Activated naive CD4-positive, alpha-beta T cell treated with anti-CD3 and anti-CD28 coated beads for 36 hours (primary cell): Measurements from ENCODE around the gene LEP. TPM values are rescaled to one million over a fixed set of nuclear protein-coding genes. Genes with fewer than 3 reads are reported as not detected.
"Not testable (repeated sequence)": the region's sequence is repeated elsewhere in the genome, so short reads cannot be mapped to it uniquely, and the experiment has no call there.

Source experiments
- CTCF ChIA-PET: fragments of 350-600 bp; sonication (Branson Sonifier 250); formaldehyde crosslinking; loops from one replicate; lab custom pipeline; 2021; ENCODE audit warnings: antibody characterized with exemption; lab: Charles Lee
- DNase-seq: peaks from one replicate; pipeline ENCODE4 v3.0.0-alpha.2; 2020
- H3K27ac Mint-ChIP-seq: one replicate; pipeline ENCODE4 v1.8.0; 2021; ENCODE audit warnings: mild to moderate bottlenecking, mixed read lengths
- H3K27me3 Mint-ChIP-seq: one replicate; pipeline ENCODE4 v1.8.0; 2021; ENCODE audit warnings: low read depth, mixed read lengths
- H3K36me3 Mint-ChIP-seq: one replicate; pipeline ENCODE4 v1.8.0; 2021; ENCODE audit warnings: low read depth, mixed read lengths
- H3K4me1 Mint-ChIP-seq: one replicate; pipeline ENCODE4 v1.8.0; 2021; ENCODE audit warnings: low read depth, mixed read lengths
- H3K4me3 Mint-ChIP-seq: one replicate; pipeline ENCODE4 v1.8.0; 2021; ENCODE audit warnings: mild to moderate bottlenecking, moderate library complexity, mixed read lengths
- H3K9me3 Mint-ChIP-seq: one replicate; pipeline ENCODE4 v1.8.0; 2021; ENCODE audit warnings: mixed read lengths
- intact Hi-C: fragments of 100-400 bp; cut with micrococcal nuclease; formaldehyde crosslinking; loops from one replicate; pipeline ENCODE4 v1.15.1; 2023
- microRNA-seq: library from miRNA; unstranded; fragments of <30 nt; microRNA quantifications from one replicate; pipeline ENCODE4 v1.2.0, GENCODE V29; 2022; ENCODE audit warnings: borderline microRNAs expressed, borderline replicate concordance
- total RNA-seq, 2 experiments: library from RNA; stranded (reverse); gene quantifications; one replicate each; pipeline ENCODE4 v1.2.3, GENCODE V29; 2021

LEP gene
- total RNA-seq, 2 experiments from 2014 or later: not detected

DNA sequence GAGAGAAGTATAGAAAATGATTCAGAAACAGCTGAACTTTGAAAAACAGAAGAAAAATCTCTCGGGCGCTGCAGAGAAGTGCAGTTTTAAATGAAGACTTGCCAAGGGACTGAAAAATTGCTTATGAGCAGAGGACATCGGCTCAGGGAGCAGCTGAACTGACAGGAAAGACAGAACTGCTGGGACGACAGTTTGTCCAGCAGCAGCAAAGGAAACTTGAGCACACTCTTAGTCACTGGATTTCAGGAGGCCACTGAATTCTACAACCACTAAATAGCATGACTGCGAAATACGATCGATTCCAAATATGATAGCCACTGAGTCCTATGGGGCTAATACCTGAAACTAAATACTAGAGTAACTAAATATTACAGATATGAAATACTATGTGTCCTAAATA lies 43.0 kb downstream of the LEP start:
- no peak for DNase-seq
- no peaks in the 10 kb centered on the region for H3K27me3 Mint-ChIP-seq
- CTCF ChIA-PET: interaction anchor here (0.5 kb wide), 1 partner anchor 115 kb away, joined by 4 read pairs; no protein-coding TSS in a partner anchor
- no peak overlapping the region for H3K27ac Mint-ChIP-seq
- peaks cover 15% of the 10 kb centered on the region for H3K9me3 Mint-ChIP-seq
- intact Hi-C loops: no loop called here
- no peaks in the 10 kb centered on the region for H3K4me1 Mint-ChIP-seq
- peaks cover 16% of the 10 kb centered on the region for H3K36me3 Mint-ChIP-seq
- no peak overlapping the region for H3K4me3 Mint-ChIP-seq

DNA sequence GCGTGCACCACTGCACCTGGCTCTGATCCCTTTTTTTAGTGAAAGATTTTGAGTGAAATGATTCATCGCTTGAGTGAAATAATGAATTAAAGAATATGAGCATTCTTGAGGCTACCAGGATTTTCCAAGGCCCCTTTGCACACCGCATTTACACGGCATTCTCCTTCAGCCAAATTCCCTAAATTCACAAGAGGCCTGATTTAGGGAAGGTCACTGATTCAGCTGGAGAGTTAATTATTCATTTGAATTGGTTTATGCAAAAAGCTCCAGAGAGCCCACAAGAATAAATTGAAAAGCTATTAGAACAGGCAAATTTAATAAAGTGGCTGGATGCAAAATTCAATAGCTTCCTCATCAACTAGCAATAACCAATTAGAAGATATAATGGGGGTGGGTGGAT lies 46.5 kb downstream of the LEP start:
- no peak overlapping the region for H3K27ac Mint-ChIP-seq
- H3K9me3 Mint-ChIP-seq: no peaks in the 10 kb centered on the region
- CTCF ChIA-PET: interaction anchor here (0.6 to 0.9 kb wide), 2 partner anchors 15 to 552 kb away, joined by 3 to 6 read pairs; no protein-coding TSS in a partner anchor
- no peak overlapping the region for H3K4me3 Mint-ChIP-seq
- peaks cover 15% of the 10 kb centered on the region for H3K36me3 Mint-ChIP-seq
- intact Hi-C loops: no loop called here
- no peak for DNase-seq
- H3K27me3 Mint-ChIP-seq: no peaks in the 10 kb centered on the region
- no peaks in the 10 kb centered on the region for H3K4me1 Mint-ChIP-seq

DNA sequence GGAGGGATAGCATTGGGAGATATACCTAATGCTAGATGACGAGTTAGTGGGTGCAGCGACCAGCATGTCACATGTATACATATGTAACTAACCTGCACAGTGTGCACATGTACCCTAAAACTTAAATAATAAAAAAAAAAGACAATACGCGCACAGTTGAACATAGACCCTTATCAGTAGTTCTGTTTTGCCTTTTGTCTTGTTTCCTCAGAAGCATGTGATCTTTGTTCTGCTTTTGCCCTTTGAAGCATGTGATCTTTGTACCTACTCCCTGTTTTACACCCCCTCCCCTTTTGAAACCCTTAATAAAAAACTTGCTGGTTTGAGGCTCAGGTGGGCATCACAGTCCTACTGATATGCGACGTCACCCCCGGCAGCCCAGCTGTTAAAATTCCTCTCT lies 56.9 kb downstream of the LEP start:
- CTCF ChIA-PET, H3K9me3 Mint-ChIP-seq, intact Hi-C loops, H3K4me1 Mint-ChIP-seq, H3K36me3 Mint-ChIP-seq, H3K27me3 Mint-ChIP-seq, H3K4me3 Mint-ChIP-seq, DNase-seq, H3K27ac Mint-ChIP-seq: not testable (repeated sequence)

DNA sequence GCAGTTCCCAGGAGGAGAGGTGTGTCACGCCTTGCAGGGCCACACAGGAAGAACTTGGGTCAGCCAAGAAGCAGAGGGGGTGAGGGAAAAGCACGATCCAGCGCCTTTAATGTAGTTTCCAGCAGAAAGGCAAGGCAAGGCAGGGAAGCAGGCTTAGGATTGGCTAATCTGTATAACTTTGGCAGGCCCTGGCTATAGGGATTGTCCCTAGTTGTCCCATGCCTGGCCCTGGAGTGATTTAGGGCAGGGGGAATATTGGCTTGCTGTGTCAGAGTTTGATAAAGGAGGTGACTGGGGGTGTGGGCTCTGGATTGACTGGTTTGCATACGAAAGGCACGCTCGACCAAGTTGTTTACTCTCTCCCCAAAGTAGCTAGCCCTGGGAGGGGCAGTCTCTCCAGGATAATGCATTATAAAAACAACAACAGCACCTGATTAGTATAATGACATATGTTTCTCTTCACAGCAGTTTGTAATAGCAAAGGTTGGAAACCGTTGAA lies 58.1 kb downstream of the LEP start:
- H3K27ac Mint-ChIP-seq: no peak overlapping the region
- intact Hi-C loops: no loop called here
- H3K4me1 Mint-ChIP-seq: no peaks in the 10 kb centered on the region
- no peaks in the 10 kb centered on the region for H3K9me3 Mint-ChIP-seq
- no peak overlapping the region for H3K4me3 Mint-ChIP-seq
- no peaks in the 10 kb centered on the region for H3K27me3 Mint-ChIP-seq
- peaks cover 7% of the 10 kb centered on the region for H3K36me3 Mint-ChIP-seq
- no peak for DNase-seq
- CTCF ChIA-PET: no interaction called here

DNA sequence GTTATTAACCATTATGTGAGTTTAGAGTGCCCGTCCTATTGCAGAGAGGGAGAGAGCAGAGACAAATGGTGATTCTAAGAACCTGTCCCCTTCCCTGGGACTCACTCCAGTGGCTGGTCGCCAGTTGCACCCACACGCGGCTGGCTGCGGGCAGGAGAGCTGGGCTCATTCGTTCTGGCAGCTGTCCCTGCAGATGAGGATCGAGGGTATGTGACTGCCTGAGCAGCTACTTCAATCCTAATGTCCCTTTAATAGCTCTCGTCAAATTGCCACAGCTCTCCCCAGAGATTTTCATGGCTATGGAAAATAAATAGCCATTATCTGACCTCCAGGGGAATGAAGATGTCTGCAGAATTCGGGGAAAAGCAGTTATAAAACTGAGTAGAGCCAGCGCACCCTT lies 61.1 kb downstream of the LEP start:
- peaks cover 18% of the 10 kb centered on the region for H3K36me3 Mint-ChIP-seq
- H3K4me1 Mint-ChIP-seq: no peaks in the 10 kb centered on the region
- CTCF ChIA-PET: no interaction called here
- no peaks in the 10 kb centered on the region for H3K27me3 Mint-ChIP-seq
- intact Hi-C loops: no loop called here
- H3K4me3 Mint-ChIP-seq: no peak overlapping the region
- H3K9me3 Mint-ChIP-seq: no peaks in the 10 kb centered on the region
- DNase-seq: no peak
- H3K27ac Mint-ChIP-seq: no peak overlapping the region

DNA sequence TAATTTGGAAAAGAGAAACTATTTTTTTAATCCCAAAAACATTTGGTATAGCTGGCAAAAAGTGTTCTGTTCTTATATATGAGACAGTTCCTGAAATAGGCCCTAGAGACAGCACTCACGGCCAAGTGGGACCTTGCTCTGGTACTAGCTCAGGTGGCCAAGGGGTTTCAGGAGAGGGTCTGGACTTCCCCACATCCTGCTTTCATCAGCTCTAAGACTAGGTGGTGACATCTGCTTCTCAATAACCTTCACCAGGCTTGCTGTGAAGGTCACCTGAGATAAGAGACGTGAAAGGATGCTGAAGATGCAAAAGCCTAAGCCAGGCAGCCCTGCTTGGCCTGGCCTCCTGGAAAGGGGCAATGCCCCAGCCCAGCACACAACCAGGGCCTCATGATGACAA lies 62.1 kb downstream of the LEP start:
- CTCF ChIA-PET: interaction anchor here (0.8 kb wide), 1 partner anchor 16 kb away, joined by 3 read pairs; no protein-coding TSS in a partner anchor
- intact Hi-C loops: no loop called here
- Mint-ChIP-seq H3K9me3 (no peaks in the 10 kb centered on the region), H3K4me3 (no peak overlapping the region), H3K27ac (no peak overlapping the region), H3K36me3 (peaks cover 23% of the 10 kb centered on the region), H3K27me3 (no peaks in the 10 kb centered on the region), H3K4me1 (no peaks in the 10 kb centered on the region)
- no peak for DNase-seq

DNA sequence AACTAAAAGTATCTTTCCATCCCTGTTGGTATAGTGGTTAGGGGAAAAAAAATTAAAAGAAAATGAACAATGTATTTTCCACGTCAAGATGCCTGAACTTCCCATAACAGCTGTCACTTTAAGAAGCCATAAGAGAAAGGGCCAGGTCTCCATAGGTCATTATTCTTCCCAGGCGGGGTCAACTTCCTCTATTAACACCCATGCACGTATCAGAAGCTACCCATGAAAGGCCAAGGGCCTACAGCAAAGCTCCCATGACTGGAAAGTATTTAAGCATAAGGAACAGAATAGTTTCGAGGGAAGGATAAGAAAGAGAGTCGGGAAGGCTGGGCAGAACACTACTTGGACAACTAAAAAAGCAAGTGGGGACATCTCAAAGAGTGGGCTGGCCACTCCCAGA lies 62.6 kb downstream of the LEP start:
- Mint-ChIP-seq H3K27me3 (no peaks in the 10 kb centered on the region), H3K36me3 (peaks cover 26% of the 10 kb centered on the region), H3K9me3 (no peaks in the 10 kb centered on the region), H3K4me3 (no peak overlapping the region), H3K4me1 (no peaks in the 10 kb centered on the region), H3K27ac (no peak overlapping the region)
- DNase-seq: no peak
- intact Hi-C loops: no loop called here
- CTCF ChIA-PET: no interaction called here

DNA sequence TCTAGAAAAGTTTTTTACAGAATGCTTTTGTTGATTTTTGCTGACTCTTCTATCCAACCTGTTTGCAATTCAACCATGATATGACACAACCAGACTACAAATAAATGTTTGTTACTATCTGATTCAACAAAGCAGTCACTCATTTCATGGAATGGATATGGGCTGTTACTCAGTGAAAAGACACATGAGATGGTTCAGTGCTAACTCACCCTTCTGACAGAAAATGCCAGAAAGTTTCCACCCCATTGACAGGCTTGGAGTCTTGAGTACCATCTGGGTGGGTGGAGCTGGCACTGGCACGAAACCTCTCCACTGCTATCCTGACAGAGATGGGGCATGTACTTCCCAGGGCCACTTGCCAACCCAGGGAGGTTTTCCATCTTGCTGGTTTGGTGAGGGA lies 63.1 kb downstream of the LEP start:
- no peak overlapping the region for H3K4me3 Mint-ChIP-seq
- no peaks in the 10 kb centered on the region for H3K27me3 Mint-ChIP-seq
- H3K36me3 Mint-ChIP-seq: peaks cover 29% of the 10 kb centered on the region
- H3K4me1 Mint-ChIP-seq: no peaks in the 10 kb centered on the region
- intact Hi-C loops: no loop called here
- H3K9me3 Mint-ChIP-seq: no peaks in the 10 kb centered on the region
- H3K27ac Mint-ChIP-seq: no peak overlapping the region
- DNase-seq: no peak
- CTCF ChIA-PET: no interaction called here

DNA sequence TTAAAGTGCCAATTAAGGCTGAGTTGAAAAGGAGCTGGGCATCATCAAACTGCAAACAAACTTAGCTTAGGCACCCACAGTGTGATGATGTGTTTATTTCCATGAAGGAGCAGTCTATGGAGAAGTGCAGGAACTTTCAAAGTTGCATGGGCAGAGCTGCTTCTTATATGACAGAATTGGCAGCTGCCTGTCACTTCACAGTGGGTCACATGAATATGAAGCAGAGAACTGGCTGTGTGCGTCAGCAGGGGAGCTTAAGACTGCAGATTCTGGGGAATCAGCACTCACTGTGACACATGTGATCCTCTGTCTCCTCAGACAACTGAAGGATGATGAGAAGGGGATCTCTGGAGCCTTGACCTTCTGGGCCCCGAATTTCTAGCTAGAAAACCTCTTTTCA lies 66.0 kb downstream of the LEP start:
- Mint-ChIP-seq H3K27ac (no peak overlapping the region), H3K4me1 (no peaks in the 10 kb centered on the region), H3K9me3 (no peaks in the 10 kb centered on the region), H3K4me3 (no peak overlapping the region), H3K27me3 (no peaks in the 10 kb centered on the region), H3K36me3 (peaks cover 39% of the 10 kb centered on the region)
- no peak for DNase-seq
- intact Hi-C loops: no loop called here
- CTCF ChIA-PET: interaction anchor here (0.7 kb wide), 1 partner anchor 597 kb away, joined by 3 read pairs; no protein-coding TSS in a partner anchor

Small RNAs within 50 kb of the gene (microRNA-seq; reads per million reads assigned to microRNA genes)
- gene MIR129-1: not detected

Other genes starting within 250 kb of the LEP start
- 1 to 10 TPM in 1 of 2 experiments, under 1 TPM in 1; 0.74 to 1.3 TPM for gene LRRC4, start 209.8 kb upstream of the LEP start, total RNA-seq
- gene RBM28, start 102.6 kb downstream of the LEP start, total RNA-seq: 10 to 100 TPM; 51.9 to 53.2 TPM
- gene PRRT4, start 120.4 kb downstream of the LEP start, total RNA-seq: under 1 TPM in 1 of 2 experiments, not detected in 1; 0.40 TPM
- gene IMPDH1, start 168.7 kb downstream of the LEP start, total RNA-seq: 10 to 100 TPM; 44.3 to 45.9 TPM
- 10 to 100 TPM; 12.4 to 13.6 TPM for gene HILPDA, start 214.6 kb downstream of the LEP start, total RNA-seq
- 10 to 100 TPM; 35.9 to 36.2 TPM for gene METTL2B, start 235.5 kb downstream of the LEP start, total RNA-seq